Measurements from ENCODE around the gene TMPRSS4. TPM values are rescaled to one million over a fixed set of nuclear protein-coding genes. Genes with fewer than 3 reads are reported as not detected.

Gene TMPRSS4
- total and polyA plus RNA-seq, 4 donors, result 0.08 to 0.33 (median 0.24) TPM; not detected in 1

DNA sequence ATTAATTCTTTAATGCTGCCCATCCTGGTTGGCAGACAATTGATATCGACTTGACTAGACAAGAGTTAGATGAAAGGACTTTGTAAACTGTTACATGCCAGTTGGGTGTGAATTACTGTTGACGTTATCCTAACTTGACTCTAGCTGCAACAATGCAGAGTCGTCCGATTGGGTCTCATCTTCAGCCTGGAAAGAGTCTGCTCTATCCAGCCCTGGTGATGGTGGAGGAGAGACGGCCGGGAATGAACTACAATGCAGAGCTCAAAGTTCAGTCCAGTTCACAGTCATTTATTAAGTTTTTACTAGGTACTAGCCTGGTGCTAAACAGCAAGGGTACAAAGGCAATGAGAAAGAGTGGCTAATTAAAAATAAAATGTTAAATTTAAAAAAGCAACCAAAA lies 14.8 kb downstream of the TMPRSS4 start:
- 50% methylated on average over 6 of the region's 6 CpGs for WGBS
- no peak for DNase-seq (ENCODE audit: low spot score)
- no peak overlapping the region for H3K9ac ChIP-seq (ENCODE audit: low read depth in 1 of 2, low read length in 2 of 2)
- H3K27me3 ChIP-seq (ENCODE audit: control insufficient read depth in 4 of 4, insufficient read depth in 4 of 4, low read length in 3 of 4), result no peaks in the 10 kb centered on the region
- no peak overlapping the region for H3K27ac ChIP-seq (ENCODE audit: low read depth in 1 of 2, low read length in 2 of 2)
- H3K4me1 ChIP-seq (ENCODE audit: control insufficient read depth in 4 of 4, insufficient read depth in 4 of 4, low read length in 3 of 4), result peaks cover 0 to 9% (median 1%) of the 10 kb centered on the region in 4 donors
- H3K36me3 ChIP-seq (ENCODE audit: control insufficient read depth in 4 of 4, insufficient read depth in 3 of 4, low read depth in 1 of 4, low read length in 3 of 4), result no peaks in the 10 kb centered on the region
- TF ChIP-seq, protein P1, sequence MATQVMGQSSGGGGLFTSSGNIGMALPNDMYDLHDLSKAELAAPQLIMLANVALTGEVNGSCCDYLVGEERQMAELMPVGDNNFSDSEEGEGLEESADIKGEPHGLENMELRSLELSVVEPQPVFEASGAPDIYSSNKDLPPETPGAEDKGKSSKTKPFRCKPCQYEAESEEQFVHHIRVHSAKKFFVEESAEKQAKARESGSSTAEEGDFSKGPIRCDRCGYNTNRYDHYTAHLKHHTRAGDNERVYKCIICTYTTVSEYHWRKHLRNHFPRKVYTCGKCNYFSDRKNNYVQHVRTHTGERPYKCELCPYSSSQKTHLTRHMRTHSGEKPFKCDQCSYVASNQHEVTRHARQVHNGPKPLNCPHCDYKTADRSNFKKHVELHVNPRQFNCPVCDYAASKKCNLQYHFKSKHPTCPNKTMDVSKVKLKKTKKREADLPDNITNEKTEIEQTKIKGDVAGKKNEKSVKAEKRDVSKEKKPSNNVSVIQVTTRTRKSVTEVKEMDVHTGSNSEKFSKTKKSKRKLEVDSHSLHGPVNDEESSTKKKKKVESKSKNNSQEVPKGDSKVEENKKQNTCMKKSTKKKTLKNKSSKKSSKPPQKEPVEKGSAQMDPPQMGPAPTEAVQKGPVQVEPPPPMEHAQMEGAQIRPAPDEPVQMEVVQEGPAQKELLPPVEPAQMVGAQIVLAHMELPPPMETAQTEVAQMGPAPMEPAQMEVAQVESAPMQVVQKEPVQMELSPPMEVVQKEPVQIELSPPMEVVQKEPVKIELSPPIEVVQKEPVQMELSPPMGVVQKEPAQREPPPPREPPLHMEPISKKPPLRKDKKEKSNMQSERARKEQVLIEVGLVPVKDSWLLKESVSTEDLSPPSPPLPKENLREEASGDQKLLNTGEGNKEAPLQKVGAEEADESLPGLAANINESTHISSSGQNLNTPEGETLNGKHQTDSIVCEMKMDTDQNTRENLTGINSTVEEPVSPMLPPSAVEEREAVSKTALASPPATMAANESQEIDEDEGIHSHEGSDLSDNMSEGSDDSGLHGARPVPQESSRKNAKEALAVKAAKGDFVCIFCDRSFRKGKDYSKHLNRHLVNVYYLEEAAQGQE (IDR thresholded peaks at IDR 0.05), result no peak
- TF ChIP-seq, protein P2, sequence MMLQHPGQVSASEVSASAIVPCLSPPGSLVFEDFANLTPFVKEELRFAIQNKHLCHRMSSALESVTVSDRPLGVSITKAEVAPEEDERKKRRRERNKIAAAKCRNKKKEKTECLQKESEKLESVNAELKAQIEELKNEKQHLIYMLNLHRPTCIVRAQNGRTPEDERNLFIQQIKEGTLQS (IDR thresholded peaks at IDR 0.05), result no peak
- no peak for TF ChIP-seq YY1 (IDR thresholded peaks at IDR 0.05)
- no peak for TF ChIP-seq NR2F2 (IDR thresholded peaks at IDR 0.05)
- TF ChIP-seq HNF4A (conservative IDR thresholded peaks at IDR 0.05), result no peak
- TF ChIP-seq FOXA1 (IDR thresholded peaks at IDR 0.05), result no peak
- TF ChIP-seq HNF4G (IDR thresholded peaks at IDR 0.05), result no peak
- TF ChIP-seq EGR1 (IDR thresholded peaks at IDR 0.05; ENCODE audit: low read depth in 2 of 2), result no peak
- TF ChIP-seq CTCF (IDR thresholded peaks at IDR 0.05; ENCODE audit: low read depth, low read length, missing input control), result no peak
- no peak for TF ChIP-seq SP1 (IDR thresholded peaks at IDR 0.05)
- no peak for TF ChIP-seq TAF1 (conservative IDR thresholded peaks at IDR 0.05)
- no peak for TF ChIP-seq ZBTB33 (IDR thresholded peaks at IDR 0.05)
- TF ChIP-seq RAD21 (IDR thresholded peaks at IDR 0.05), result no peak
- TF ChIP-seq GABPA (IDR thresholded peaks at IDR 0.05 in 1 of 2, conservative IDR thresholded peaks at IDR 0.05 in 1 of 2), result no peak
- no peak overlapping the region for H3K4me3 ChIP-seq (ENCODE audit: low read depth in 1 of 3, low read length in 3 of 3)
- H3K9me3 ChIP-seq (ENCODE audit: control insufficient read depth in 4 of 4, low read length in 3 of 4), result peaks cover 2 to 14% (median 11%) of the 10 kb centered on the region in 4 donors

GRCh38 chr11:118092907-118093571 lies 16.2 kb downstream of the TMPRSS4 start:
- Histone ChIP-seq H3K27ac (ENCODE audit: low read depth in 1 of 2, low read length in 2 of 2) (no peak overlapping the region), H3K4me3 (ENCODE audit: low read depth in 1 of 3, low read length in 3 of 3) (no peak overlapping the region), H3K27me3 (ENCODE audit: control insufficient read depth in 4 of 4, insufficient read depth in 4 of 4, low read length in 3 of 4) (no peaks in the 10 kb centered on the region), H3K9ac (ENCODE audit: low read depth in 1 of 2, low read length in 2 of 2) (no peak overlapping the region), H3K4me1 (ENCODE audit: control insufficient read depth in 4 of 4, insufficient read depth in 4 of 4, low read length in 3 of 4) (peaks cover 0 to 9% (median 1%) of the 10 kb centered on the region in 4 donors), H3K36me3 (ENCODE audit: control insufficient read depth in 4 of 4, insufficient read depth in 3 of 4, low read depth in 1 of 4, low read length in 3 of 4) (no peaks in the 10 kb centered on the region), H3K9me3 (ENCODE audit: control insufficient read depth in 4 of 4, low read length in 3 of 4) (peaks cover 0 to 10% (median under 1%) of the 10 kb centered on the region in 4 donors)
- DNase-seq (ENCODE audit: low spot score), result no peak
- WGBS, result 78% methylated on average over 8 of the region's 8 CpGs
- TF ChIP-seq ZBTB33 (IDR thresholded peaks at IDR 0.05), result no peak
- TF ChIP-seq GABPA (IDR thresholded peaks at IDR 0.05 in 1 of 2, conservative IDR thresholded peaks at IDR 0.05 in 1 of 2), result no peak
- TF ChIP-seq HNF4A (conservative IDR thresholded peaks at IDR 0.05), result no peak
- TF ChIP-seq, protein P3, sequence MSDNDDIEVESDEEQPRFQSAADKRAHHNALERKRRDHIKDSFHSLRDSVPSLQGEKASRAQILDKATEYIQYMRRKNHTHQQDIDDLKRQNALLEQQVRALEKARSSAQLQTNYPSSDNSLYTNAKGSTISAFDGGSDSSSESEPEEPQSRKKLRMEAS (IDR thresholded peaks at IDR 0.05), result no peak
- TF ChIP-seq, protein P1 (IDR thresholded peaks at IDR 0.05), result no peak
- no peak for TF ChIP-seq SP1 (IDR thresholded peaks at IDR 0.05)
- TF ChIP-seq, protein P2 (IDR thresholded peaks at IDR 0.05), result no peak
